GM08714 (cell line): ENCODE measurements around the gene SHROOM3.
A peak's percentile ranks its signal among the peaks of the same experiment; 100 is the strongest.
"Not testable (repeated sequence)": the region's sequence is repeated elsewhere in the genome, so short reads cannot be mapped to it uniquely, and the experiment has no call there.

Experiments used
- H3K4me3 ChIP-seq: fragments of 200-500 bp; sonication (Bioruptor generic); 2 replicates; pipeline ENCODE4 v1.5.1; 2014; ENCODE audit warnings: mild to moderate bottlenecking, low read length, inconsistent platforms
- ZNF274 ChIP-seq: IDR thresholded peaks from 2 replicates; pipeline ENCODE4 v1.6.1; 2012; ENCODE audit warnings: mild to moderate bottlenecking, low read depth, low read length

SHROOM3 gene

DNA sequence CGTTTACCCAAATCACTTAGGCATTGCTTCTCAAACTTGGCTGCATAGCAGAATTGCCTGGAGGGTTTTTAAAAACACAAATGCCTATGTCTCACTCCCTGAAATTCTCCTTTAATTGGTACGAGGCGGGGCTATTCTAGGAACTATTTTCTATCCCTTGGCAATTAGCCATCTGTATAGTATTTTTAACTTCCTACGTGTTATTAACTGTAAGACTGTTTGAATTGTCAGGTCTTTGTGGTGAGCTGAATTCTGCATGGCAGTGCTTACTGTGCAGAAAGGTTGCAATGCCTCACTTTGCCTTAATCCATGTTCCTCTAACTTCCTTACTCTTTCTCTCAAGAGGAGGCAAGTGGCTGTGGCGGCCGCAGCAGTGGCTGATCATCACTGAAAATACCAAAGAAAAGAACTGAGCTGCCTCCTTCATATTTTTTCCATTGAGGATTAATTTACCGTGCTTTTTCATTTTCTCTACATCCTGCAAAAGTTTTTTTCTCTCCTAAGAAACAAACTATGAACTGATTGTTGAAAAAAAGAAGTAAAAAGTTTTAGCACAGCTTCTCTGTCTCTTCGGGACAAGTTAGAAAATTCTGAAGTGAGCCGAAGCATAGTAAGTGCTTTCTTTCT, at the start of gene SHROOM3:
Gene SHROOM3, plus strand, starts transcription at position 329 of the 627 bp plus-strand sequence. CDS start 824 bp downstream, outside the sequence.
- peak within 1 kb of the TSS; percentile 10; the same call in 1 of the 2 replicates for H3K4me3 ChIP-seq
- TF ChIP-seq ZNF274: no peak

DNA sequence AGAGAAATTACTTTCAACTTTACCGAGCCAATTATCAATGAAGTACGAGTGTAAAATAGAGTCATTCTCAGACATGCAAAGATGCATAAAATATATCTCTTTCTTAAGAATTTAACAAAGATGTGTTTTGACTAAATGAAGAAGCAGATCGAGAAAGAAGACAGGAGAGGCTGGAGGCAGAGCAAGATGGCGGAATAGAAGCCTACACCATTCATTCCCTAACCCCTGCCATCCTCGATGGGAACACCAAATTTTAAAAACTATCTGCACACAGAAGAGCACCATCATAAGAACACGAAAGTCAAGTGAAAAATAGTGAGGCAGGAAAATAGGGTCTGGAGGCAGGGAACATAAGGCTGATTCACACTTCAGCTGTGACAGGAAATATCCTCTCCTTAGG, 49.1 kb upstream of the SHROOM3 start:
- H3K4me3 ChIP-seq: no peak overlapping the region
- no peak for TF ChIP-seq ZNF274

DNA sequence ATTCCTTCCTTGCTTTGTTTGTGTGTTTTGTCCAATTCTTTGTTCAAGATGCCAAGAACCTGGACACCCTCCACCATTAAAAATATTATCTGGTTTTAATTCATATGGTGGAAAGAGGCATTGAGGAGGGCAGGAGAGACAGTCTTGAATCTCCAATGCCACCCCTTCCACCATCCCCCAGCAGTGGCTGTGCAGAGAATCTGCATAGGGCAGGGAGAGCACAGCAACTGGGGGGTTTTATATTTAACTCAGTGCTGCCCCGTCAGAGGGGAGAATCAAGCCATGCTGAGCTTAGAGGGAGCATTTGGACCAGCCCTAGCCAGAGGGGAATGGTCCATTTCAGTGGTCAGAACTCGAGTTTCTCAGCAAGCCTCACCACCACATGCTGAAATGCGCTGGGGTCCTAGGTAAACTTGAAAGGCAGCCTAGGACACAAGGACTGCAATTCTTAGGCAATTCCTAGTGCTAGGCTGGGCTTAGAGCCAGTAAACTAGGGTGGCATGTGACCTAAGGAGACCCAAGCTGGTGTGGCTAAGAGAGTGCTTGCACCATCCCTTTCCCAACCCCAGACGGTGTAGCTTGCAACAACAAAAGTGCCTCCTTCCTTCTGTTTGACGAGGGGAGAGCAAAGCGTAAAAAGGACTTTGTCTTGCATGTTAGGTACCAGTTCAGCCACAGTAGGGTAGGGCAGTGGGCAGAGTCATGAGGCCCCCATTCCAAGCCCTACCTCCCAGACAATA, 48.3 kb upstream of the SHROOM3 start:
- TF ChIP-seq ZNF274: no peak
- no peak overlapping the region for H3K4me3 ChIP-seq

DNA sequence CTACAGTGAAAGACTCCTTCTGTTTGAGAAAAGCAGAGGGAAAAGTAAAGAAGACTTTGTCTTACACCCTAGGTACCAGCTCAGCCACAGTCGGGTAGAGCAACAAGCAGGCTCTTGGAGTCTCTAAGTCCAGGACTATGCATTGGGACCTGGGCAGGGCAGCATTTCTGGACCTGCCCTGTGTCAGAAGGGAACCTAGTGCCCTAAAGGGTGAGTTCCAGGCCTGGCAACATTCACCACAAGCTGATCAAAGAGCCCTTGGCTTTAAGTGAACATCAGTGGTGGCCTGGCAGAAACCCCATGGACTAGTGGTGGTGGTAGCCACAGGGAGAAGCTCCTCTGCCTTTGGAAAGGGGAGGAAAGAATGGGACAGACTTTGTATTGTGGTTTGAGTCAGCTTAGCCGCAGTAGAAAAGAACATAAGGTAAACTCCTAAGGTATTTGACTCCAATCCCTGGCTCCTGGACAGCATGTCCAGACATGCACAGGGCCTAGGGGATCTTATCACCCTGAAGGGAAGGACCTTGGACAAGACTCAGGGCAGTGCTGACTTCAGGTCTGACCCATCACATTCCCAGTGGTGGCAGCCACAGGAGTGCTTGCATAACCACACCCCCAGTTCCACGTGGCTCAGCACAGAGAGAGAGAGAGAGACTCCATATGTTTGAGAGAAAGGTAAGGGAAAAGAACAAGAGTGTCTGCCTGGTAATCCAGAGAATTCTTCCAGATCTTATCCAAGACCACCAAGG, 46.7 kb upstream of the SHROOM3 start:
- no peak overlapping the region for H3K4me3 ChIP-seq
- no peak for TF ChIP-seq ZNF274

DNA sequence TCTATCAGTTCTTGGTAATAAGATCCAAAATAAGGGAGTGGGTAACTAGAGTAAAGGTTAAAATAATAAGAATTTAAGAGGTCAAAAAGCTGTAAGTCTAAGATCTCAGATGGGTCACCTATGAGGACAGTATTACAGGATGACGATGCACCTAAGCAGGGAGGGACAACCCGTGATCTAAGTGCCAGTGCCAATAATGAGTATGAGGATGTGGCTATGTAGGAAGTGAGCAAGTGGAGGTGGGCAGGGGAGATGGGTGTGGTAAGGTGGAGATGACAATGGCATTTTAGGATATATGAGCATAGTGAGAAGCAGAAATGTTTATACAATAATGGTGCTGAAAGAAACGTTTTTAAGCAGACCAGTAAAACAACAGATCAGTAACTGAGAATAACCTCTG, 33.4 kb upstream of the SHROOM3 start:
- no peak overlapping the region for H3K4me3 ChIP-seq
- TF ChIP-seq ZNF274: no peak

DNA sequence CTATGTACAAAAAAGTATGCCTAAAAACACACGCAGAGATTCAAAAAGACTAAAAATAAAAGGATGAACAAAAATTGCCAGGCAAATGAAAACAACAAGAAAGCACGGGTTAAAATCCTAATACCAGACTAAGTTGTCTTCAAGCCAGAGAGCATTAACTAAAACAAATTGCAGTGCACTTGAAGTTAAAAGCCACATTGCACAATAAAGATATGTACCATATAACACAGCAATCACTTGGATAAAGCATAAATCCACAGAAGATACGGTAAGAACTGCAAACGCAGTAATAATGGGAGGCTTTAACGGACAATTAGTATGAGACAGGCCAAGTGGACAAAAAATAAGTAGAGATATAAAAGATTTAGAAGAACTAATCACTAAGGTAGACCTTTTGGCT, 28.9 kb upstream of the SHROOM3 start:
- no peak overlapping the region for H3K4me3 ChIP-seq
- TF ChIP-seq ZNF274: no peak

DNA sequence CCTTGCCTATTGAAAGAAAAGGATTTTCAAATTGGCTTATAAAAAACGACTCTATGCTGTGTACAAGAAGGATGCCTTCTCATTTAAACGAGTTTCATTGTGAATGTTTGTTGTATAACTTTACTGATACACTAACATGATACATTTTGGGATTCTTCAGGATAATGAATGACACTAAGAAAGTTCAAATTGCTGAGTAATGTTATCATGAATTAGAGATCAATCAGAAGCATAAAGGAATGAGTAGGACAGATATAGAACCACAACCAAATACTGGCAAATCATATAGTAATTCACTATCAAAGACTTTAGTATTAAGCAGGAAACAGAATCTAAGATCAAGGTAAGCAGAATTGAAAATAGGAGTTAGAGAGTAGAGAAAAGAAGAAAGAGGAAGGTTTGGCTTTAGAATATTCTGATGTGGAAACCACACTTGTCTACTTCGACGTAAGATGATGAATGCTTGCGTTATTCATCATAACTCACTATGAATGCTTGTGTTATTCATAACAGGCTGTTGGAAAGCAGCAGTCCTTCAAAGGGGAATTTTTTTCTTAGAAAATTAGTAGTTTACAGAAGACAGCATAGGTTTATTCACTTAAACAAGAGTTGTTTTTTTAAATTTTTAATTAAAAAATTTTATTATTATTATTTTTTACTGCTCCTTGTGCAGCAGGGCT, 27.4 kb upstream of the SHROOM3 start:
- TF ChIP-seq ZNF274: no peak
- H3K4me3 ChIP-seq: no peak overlapping the region

DNA sequence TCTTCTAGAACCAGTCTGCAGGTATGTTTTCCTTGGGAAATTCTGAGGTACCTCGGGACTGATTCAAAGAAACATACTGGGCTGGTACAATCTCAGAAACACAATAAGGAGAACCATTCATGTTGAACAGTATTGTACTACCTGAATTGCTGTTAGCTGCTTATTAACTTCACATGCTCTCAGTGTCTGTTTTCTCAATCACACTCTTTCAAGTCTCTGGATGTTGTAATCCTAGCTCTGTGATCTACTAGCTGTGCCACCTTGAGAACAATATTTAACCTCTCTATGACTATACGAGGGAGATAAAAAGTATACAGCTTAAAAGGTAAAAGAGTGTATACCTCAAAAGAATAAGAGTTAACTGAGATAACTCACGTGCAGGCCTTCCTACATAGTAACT, 24.4 kb upstream of the SHROOM3 start:
- no peak for TF ChIP-seq ZNF274
- H3K4me3 ChIP-seq: no peak overlapping the region

DNA sequence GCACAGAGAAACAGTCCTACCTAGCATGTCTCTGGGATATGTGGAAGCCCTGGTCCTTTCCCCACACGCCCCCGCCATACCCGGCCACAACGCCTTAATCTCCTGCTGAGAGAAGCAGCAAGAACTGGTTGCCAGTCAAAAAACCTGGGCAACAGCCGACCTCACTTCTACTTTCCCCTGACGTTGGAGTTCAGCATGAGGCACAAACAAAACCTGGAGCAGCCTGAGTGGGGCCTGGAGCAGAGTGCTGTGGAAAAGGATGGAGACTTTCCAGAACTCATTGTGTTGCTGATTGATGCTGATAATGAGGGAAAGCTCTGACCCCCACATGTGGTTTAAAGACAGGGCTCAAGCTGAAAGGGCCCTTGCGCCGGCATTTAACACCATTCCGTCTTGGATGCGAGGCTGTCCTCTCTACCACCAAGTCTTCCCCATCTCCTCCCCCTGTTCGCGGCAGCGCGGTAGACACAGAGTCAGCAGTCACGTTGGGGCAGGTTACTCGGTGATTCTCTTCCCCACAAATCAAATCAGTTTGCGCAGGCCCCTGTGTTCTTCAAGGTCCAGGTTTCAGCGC, 14.8 kb upstream of the SHROOM3 start:
- no peak overlapping the region for H3K4me3 ChIP-seq
- TF ChIP-seq ZNF274: no peak

DNA sequence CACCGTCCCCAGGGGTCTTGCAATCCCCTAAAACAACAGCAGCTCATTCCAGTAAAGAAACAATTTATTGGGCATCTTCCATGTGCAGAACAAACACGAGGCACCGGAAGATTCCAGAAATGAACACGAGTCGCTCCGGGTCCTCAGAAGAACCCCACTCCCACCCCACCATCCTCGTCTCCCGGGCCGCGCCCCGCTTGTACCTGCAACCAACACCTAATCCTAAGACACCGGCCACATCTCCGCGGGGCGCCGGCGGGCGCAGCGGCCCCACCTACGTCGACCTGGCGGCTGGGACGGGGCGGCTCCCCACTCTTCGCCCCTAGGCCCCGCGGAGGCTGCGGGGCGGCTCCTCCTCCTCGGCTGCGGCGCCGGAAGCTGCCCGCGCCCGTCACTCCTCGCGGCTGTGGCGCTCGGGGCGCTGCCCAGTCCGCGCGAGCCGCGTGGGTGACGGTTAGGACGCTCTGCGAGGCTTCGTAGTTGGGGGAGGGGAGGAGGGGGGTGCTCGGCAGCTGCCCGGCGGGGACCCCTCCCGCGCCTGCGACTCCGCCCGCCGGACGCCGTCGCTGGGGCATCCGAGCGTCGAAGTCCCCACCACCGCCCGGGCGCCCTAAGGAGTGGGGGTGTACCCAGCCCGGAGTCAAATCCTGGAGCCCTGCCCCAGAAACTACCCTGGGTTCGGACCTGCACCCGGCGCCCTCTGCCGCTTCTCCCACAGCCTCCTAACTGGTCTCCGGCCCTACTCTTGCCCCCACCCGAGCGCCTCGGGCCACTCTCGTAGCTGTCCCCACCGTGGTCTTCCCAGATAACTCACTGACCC, 14.1 kb upstream of the SHROOM3 start, which contains the start of gene CCDC158:
Gene CCDC158, minus strand, starts transcription at position 380 of the 820 bp plus-strand sequence. CDS start 17,934 bp downstream, outside the sequence.
- TF ChIP-seq ZNF274: no peak
- H3K4me3 ChIP-seq: no peak within 1 kb of the TSS; the same call in 1 of the 2 replicates

DNA sequence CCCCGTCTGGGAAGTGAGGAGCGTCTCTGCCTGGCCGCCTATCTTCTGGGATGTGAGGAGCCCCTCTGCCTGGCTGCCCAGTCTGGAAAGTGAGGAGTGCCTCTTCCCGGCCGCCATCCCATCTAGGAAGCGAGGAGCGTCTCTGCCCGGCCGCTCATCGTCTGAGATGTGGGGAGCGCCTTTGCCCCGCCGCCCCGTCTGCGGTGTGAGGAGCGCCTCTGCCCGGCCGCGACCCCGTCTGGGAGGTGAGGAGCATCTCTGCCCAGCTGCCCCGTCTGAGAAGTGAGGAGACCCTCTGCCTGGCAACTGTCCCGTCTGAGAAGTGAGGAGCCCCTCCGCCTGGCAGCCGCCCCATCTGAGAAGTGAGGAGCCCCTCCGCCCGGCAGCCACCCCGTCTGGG, 11.9 kb upstream of the SHROOM3 start:
- H3K4me3 ChIP-seq: not testable (repeated sequence)

DNA sequence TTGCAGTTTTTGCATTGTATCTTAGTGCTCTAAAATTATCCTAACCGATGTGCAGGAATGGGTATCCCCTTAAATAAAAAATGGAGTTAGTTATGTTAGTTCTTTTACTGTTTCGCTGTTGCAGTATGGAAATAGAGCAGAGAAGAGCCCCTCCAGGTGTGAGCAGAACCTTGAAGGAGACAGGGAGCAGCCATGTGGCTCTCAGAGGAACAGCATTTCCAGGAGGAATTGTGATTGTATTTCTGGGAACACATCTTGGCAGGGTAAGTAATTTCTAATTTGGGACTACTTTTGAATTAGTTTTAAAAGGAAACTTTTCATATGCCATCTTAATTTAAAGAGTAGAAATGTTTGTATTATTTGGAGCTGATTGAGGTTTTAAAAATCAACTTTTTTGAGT, 8.8 kb upstream of the SHROOM3 start:
- no peak overlapping the region for H3K4me3 ChIP-seq
- TF ChIP-seq ZNF274: no peak

DNA sequence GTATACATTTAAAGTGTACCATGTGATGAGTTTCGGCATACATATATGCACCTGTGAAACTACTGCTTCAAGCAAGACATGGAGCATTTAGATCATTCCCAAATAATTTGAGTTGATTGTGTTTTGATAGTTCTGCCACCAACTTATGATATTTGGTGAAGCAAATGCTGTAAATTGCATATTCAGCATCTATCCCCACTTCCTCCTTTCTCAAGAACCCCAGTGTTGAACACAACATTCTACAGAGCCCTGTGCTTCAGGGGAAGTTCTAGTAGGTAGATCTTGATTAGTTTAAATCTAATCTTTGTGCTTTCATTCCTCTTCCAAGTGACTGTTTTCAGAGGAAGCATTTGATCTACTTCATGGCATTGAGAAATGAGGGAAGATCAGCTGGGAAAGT, 5.4 kb upstream of the SHROOM3 start:
- TF ChIP-seq ZNF274: no peak
- H3K4me3 ChIP-seq: no peak overlapping the region
